CD4-positive, alpha-beta T cell (primary cell): ENCODE results near the gene LRRC75B. TPM values are rescaled to one million over a fixed set of nuclear protein-coding genes. Genes with fewer than 3 reads are reported as not detected.
"Not testable (repeated sequence)": the region's sequence is repeated elsewhere in the genome, so short reads cannot be mapped to it uniquely, and the experiment has no call there.

Source experiments
- ATAC-seq: fragments of 200-7000 bp; cut with Tn5 transposase; one replicate; pipeline ENCODE4 v1.10.0; 2022; ENCODE audit warnings: mild to moderate bottlenecking; ENCODE audit not compliant: poor library complexity
- CTCF ChIA-PET: fragments of 350-600 bp; sonication (Branson Sonifier 250); formaldehyde crosslinking; loops from one replicate; lab custom pipeline; 2021; ENCODE audit warnings: antibody characterized with exemption, inconsistent platforms; lab: Charles Lee
- POLR2A ChIA-PET: fragments of 350-600 bp; sonication (Branson Sonifier 250); formaldehyde crosslinking; loops from one replicate; lab custom pipeline; 2021; ENCODE audit warnings: antibody characterized with exemption, inconsistent platforms; lab: Charles Lee
- DNase-seq, 14 experiments: peaks; one replicate each; pipeline ENCODE4 v3.0.0-alpha.2; 2013 to 2020; ENCODE audit warnings: mixed read lengths in 2 of 14
- H3K27ac ChIP-seq, 2 donors: one replicate each; pipeline versions ENCODE4 v1.5.1 to v1.7.0; 2013; ENCODE audit warnings: low read length in 2 of 2, low read depth in 1 of 2, mild to moderate bottlenecking in 1 of 2
- H3K27me3 ChIP-seq, 2 experiments: 1 replicate in 1 of 2; 2 replicates in 1 of 2; pipeline versions ENCODE4 v1.6.1 to v1.7.0; 2013; ENCODE audit warnings: low read length in 2 of 2, control low read depth in 1 of 2, mild to moderate bottlenecking in 1 of 2, moderate library complexity in 1 of 2; ENCODE audit not compliant: insufficient read depth in 2 of 2, control insufficient read depth in 1 of 2
- H3K36me3 ChIP-seq: one replicate; pipeline ENCODE4 v1.6.1; 2013; ENCODE audit warnings: low read length, control low read depth; ENCODE audit not compliant: insufficient read depth
- H3K4me1 ChIP-seq: one replicate; pipeline ENCODE4 v1.6.1; 2013; ENCODE audit warnings: low read length, control low read depth; ENCODE audit not compliant: insufficient read depth
- H3K4me3 ChIP-seq: one replicate; pipeline ENCODE4 v1.5.1; 2013; ENCODE audit warnings: mild to moderate bottlenecking, low read length, moderate library complexity
- H3K9me3 ChIP-seq, 2 experiments: 1 replicate in 1 of 2; 2 replicates in 1 of 2; pipeline versions ENCODE4 v1.6.1 to v1.7.0; 2013; ENCODE audit warnings: low read length in 2 of 2, mild to moderate bottlenecking in 2 of 2, control low read depth in 1 of 2, moderate library complexity in 1 of 2; ENCODE audit not compliant: control insufficient read depth in 1 of 2, insufficient read depth in 1 of 2
- H3K27ac Mint-ChIP-seq: one replicate; pipeline ENCODE4 v1.8.0; 2020; ENCODE audit warnings: mixed read lengths
- H3K27me3 Mint-ChIP-seq: one replicate; pipeline ENCODE4 v1.8.0; 2021; ENCODE audit warnings: mixed read lengths
- H3K36me3 Mint-ChIP-seq: one replicate; pipeline ENCODE4 v1.8.0; 2021; ENCODE audit warnings: low read depth, mixed read lengths
- H3K4me1 Mint-ChIP-seq: one replicate; pipeline ENCODE4 v1.8.0; 2021; ENCODE audit warnings: low read depth, mixed read lengths
- H3K4me3 Mint-ChIP-seq: one replicate; pipeline ENCODE4 v1.8.0; 2020; ENCODE audit warnings: mild to moderate bottlenecking, mixed read lengths
- H3K9me3 Mint-ChIP-seq: one replicate; pipeline ENCODE4 v1.8.0; 2020; ENCODE audit warnings: mixed read lengths
- CTCF ChIP-seq: fragments of 200-600 bp; IDR thresholded peaks from one replicate; pipeline ENCODE4 v1.8.0; 2022; ENCODE audit warnings: antibody characterized with exemption, mild to moderate bottlenecking
- intact Hi-C, 2 experiments: fragments of 100-400 bp; cut with DNase I in 1 of 2; cut with micrococcal nuclease in 1 of 2; formaldehyde crosslinking; loops; one replicate each; pipeline versions ENCODE4 v1.15.1 to v1.9.0; 2023 to 2025; cut with DNase I, micrococcal nuclease
- total RNA-seq, 174 experiments: library from RNA in 2 of 174; stranded (reverse) in 2 of 174; gene quantifications; one replicate each; pipeline ENCODE4 v1.2.3 and lab custom pipeline; 2021 to 2026

Gene LRRC75B
- total RNA-seq, 2 experiments from 2014 or later, result not detected

- ATAC-seq (no peak), DNase-seq (peak in 1 of 14 experiments; percentile 10)
- Histone ChIP-seq H3K4me1 (peaks cover 12% of the 10 kb centered on the region), H3K4me3 (no peak overlapping the region), H3K27me3 (peaks cover 3 to 6% of the 10 kb centered on the region in 2 experiments), H3K9me3 (peaks cover 0 to 4% of the 10 kb centered on the region in 2 experiments), H3K36me3 (no peaks in the 10 kb centered on the region), H3K27ac (no peak overlapping the region)
- Mint-ChIP-seq H3K36me3 (no peaks in the 10 kb centered on the region), H3K4me3 (no peak overlapping the region), H3K4me1 (peaks cover 8% of the 10 kb centered on the region), H3K9me3 (no peaks in the 10 kb centered on the region), H3K27me3 (peaks cover 6% of the 10 kb centered on the region), H3K27ac (no peak overlapping the region)
- ChIA-PET POLR2A (no interaction called here), CTCF (interaction anchor here (0.6 kb wide), 1 partner anchor 35 kb away, joined by 4 read pairs; no protein-coding TSS in a partner anchor)
- intact Hi-C loops, result no loop called here
- TF ChIP-seq CTCF, result no peak
Measured at GRCh38 chr22:24594569-24595120, 1.8 kb upstream of the LRRC75B start.

- POLR2A ChIA-PET, result no interaction called here
- Mint-ChIP-seq H3K27me3 (peaks cover 6% of the 10 kb centered on the region), H3K4me1 (peaks cover 5% of the 10 kb centered on the region), H3K9me3 (no peaks in the 10 kb centered on the region), H3K36me3 (no peaks in the 10 kb centered on the region), H3K4me3 (no peak overlapping the region), H3K27ac (no peak overlapping the region)
- peaks cover 0 to 4% of the 10 kb centered on the region in 2 experiments for H3K9me3 ChIP-seq
- ATAC-seq (no peak), DNase-seq (peak in 1 of 14 experiments; percentile 7)
- CTCF ChIA-PET, result interaction anchor here (0.6 kb wide), 1 partner anchor 34 kb away, joined by 4 read pairs; no protein-coding TSS in a partner anchor
- peaks cover 12% of the 10 kb centered on the region for H3K4me1 ChIP-seq
- no peak overlapping the region for H3K27ac ChIP-seq
- no peak for TF ChIP-seq CTCF
- H3K4me3 ChIP-seq, result no peak overlapping the region
- H3K36me3 ChIP-seq, result no peaks in the 10 kb centered on the region
- H3K27me3 ChIP-seq, result peaks cover 3 to 6% of the 10 kb centered on the region in 2 experiments
- intact Hi-C loops, result no loop called here
Measured at GRCh38 chr22:24593836-24594568, 1.1 kb upstream of the LRRC75B start.

DNA sequence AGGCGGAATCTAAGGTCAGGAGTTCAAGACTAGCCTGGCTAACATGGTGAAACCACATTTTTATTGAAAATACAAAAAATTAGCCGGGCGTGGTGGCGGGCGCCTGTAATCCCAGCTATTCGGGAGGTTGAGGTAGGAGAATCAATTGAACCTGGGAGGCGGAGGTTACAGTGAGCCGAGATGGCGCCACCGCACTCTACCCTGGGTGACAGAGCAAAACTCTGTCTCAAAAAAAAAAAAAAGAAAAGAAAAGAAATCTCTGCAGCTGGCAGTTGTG lies 624 bp upstream of the LRRC75B start:
- H3K4me1 Mint-ChIP-seq, H3K36me3 ChIP-seq, H3K9me3 ChIP-seq, H3K36me3 Mint-ChIP-seq, H3K27ac ChIP-seq, CTCF ChIA-PET, ATAC-seq, H3K27me3 ChIP-seq, H3K27me3 Mint-ChIP-seq, POLR2A ChIA-PET, H3K27ac Mint-ChIP-seq, intact Hi-C loops, DNase-seq, H3K9me3 Mint-ChIP-seq, H3K4me3 ChIP-seq: not testable (repeated sequence)
- peaks cover 12% of the 10 kb centered on the region for H3K4me1 ChIP-seq
- H3K4me3 Mint-ChIP-seq, result peak overlapping the region; percentile 45
